DOHH2 (cell line): Measurements from ENCODE around the gene PPM1H.

Experiments used
- H3F3A ChIP-seq: fragments of 200-600 bp; sonication (generic), shearing (Covaris generic); 2 replicates; pipeline ENCODE4 v1.6.0; 2016; ENCODE audit warnings: antibody characterized with exemption, mild to moderate bottlenecking; ENCODE audit not compliant: control insufficient read depth, insufficient read depth
- H3K27ac ChIP-seq: fragments of 200-600 bp; sonication (generic); 2 replicates; pipeline ENCODE4 v1.5.1; 2014; ENCODE audit warnings: low read depth, mild to moderate bottlenecking, low read length, moderate library complexity
- H3K27me3 ChIP-seq: fragments of 200-600 bp; sonication (generic); 2 replicates; pipeline ENCODE4 v1.6.1; 2014; ENCODE audit warnings: mild to moderate bottlenecking, low read length, mixed read lengths; ENCODE audit not compliant: control insufficient read depth
- H3K36me3 ChIP-seq: fragments of 200-600 bp; sonication (generic); 2 replicates; pipeline ENCODE4 v1.6.1; 2014; ENCODE audit warnings: mild to moderate bottlenecking, low read length, moderate library complexity, mixed read lengths; ENCODE audit not compliant: control insufficient read depth
- H3K4me1 ChIP-seq: fragments of 200-600 bp; sonication (generic); 2 replicates; pipeline ENCODE4 v1.6.1; 2014; ENCODE audit warnings: mild to moderate bottlenecking, low read length, mixed read lengths; ENCODE audit not compliant: control insufficient read depth
- H3K4me2 ChIP-seq: fragments of 200-600 bp; sonication (generic); 2 replicates; pipeline ENCODE4 v1.6.0; 2014; ENCODE audit warnings: mild to moderate bottlenecking, low read length, moderate library complexity
- H3K4me3 ChIP-seq: fragments of 200-600 bp; sonication (generic); 2 replicates; pipeline ENCODE4 v1.5.1; 2014; ENCODE audit warnings: mild to moderate bottlenecking, low read length, mixed read lengths
- H3K79me2 ChIP-seq: fragments of 200-600 bp; sonication (generic); 2 replicates; pipeline ENCODE4 v1.6.1; 2014; ENCODE audit warnings: mild to moderate bottlenecking, low read length, mixed read lengths; ENCODE audit not compliant: control insufficient read depth
- H3K9me2 ChIP-seq: fragments of 200-600 bp; sonication (generic); replicated peaks from 2 replicates; pipeline ENCODE4 v1.6.1; 2014; ENCODE audit warnings: mild to moderate bottlenecking, low read length, mixed read lengths; ENCODE audit not compliant: control insufficient read depth
- H3K9me3 ChIP-seq: fragments of 200-600 bp; sonication (generic); 2 replicates; pipeline ENCODE4 v1.6.1; 2014; ENCODE audit warnings: antibody characterized with exemption, low read length, mixed read lengths; ENCODE audit not compliant: control insufficient read depth, insufficient read depth
- H4K20me1 ChIP-seq: fragments of 200-600 bp; sonication (generic); 2 replicates; pipeline ENCODE4 v1.6.0; 2014; ENCODE audit warnings: low read depth, mild to moderate bottlenecking, antibody characterized with exemption, low read length, moderate library complexity; ENCODE audit not compliant: control insufficient read depth, insufficient read depth
- CTCF ChIP-seq: fragments of 200-600 bp; sonication (generic); IDR thresholded peaks from one replicate; pipeline ENCODE4 v1.5.1; 2014; ENCODE audit warnings: antibody characterized with exemption, mild to moderate bottlenecking, low read depth, low read length; ENCODE audit not compliant: poor library complexity, severe bottlenecking
- EZH2phosphoT487 ChIP-seq: fragments of 200-600 bp; sonication (generic); IDR thresholded peaks from 2 replicates; pipeline ENCODE4 v1.6.1; 2017; ENCODE audit warnings: borderline replicate concordance, mild to moderate bottlenecking, antibody characterized with exemption, low read length, moderate library complexity, mixed read lengths

Gene PPM1H

GRCh38 chr12:62750941-62751809 is 183.8 kb downstream of the PPM1H start:
- Histone ChIP-seq H3F3A (no peaks in the 10 kb centered on the region), H3K9me2 (no peaks in the 10 kb centered on the region), H3K36me3 (no peaks in the 10 kb centered on the region), H3K4me2 (no peak overlapping the region), H3K27me3 (peaks cover 5% of the 10 kb centered on the region; the same call in 1 of the 2 replicates), H3K27ac (no peak overlapping the region), H3K4me1 (no peaks in the 10 kb centered on the region), H4K20me1 (no peaks in the 10 kb centered on the region), H3K4me3 (no peak overlapping the region), H3K79me2 (no peaks in the 10 kb centered on the region), H3K9me3 (no peaks in the 10 kb centered on the region)
- TF ChIP-seq CTCF (no peak), EZH2phosphoT487 (no peak)

DNA sequence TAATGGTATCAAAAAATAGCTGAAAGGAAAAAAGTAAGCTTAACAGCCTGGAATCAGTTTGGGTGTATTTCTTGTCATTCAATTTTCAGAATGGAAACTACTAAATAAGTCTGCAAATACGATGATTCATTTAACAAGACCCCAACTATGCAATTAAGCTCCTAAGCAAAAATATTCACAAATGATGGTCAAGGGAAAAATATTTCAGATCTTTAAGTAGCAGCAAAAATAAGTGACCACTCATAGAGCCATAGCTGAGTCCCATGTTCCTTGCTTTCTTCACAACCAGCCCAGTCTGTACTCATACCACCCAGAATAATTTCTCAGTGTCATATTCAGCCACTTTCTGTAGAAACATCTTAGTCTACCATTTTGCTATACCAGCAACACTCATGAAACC is 185.4 kb downstream of the PPM1H start:
- no peaks in the 10 kb centered on the region for H3K79me2 ChIP-seq
- H3K4me2 ChIP-seq: no peak overlapping the region
- H4K20me1 ChIP-seq: no peaks in the 10 kb centered on the region
- peaks cover 5% of the 10 kb centered on the region; the same call in 1 of the 2 replicates for H3K27me3 ChIP-seq
- no peaks in the 10 kb centered on the region for H3K36me3 ChIP-seq
- no peak overlapping the region for H3K4me3 ChIP-seq
- 0 out of 2 replicates have a peak, but pooled peaks cover 3% of the 10 kb centered on the region for H3K4me1 ChIP-seq
- TF ChIP-seq CTCF (no peak), EZH2phosphoT487 (no peak)
- H3K9me3 ChIP-seq: no peaks in the 10 kb centered on the region
- no peaks in the 10 kb centered on the region for H3K9me2 ChIP-seq
- H3K27ac ChIP-seq: no peak overlapping the region
- no peaks in the 10 kb centered on the region for H3F3A ChIP-seq

DNA sequence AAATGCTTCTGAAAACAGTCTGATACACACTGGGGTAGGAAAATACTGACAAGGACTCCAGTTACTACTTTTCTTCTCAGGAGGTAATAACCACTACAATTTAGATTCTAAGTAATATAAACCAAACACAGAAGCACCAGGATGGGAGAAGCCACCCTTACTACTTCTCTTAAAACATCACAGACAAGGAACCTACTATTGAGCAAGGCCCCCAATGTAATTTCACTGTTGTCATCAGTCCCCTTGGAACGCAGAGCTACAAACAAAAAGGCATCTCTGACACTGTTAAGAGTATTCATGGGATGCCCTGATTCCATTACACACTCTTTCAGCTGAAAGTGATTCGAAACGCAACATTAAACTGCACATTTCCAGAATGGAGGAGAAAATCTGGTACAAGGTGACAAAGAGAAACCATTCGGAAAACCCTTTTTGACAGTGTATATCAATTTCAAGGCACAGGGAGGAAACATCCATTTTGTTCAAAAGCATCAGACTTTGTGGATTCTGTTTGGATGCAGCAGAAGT is 185.9 kb downstream of the PPM1H start:
- no peaks in the 10 kb centered on the region for H3K79me2 ChIP-seq

More for the DNA sequence above, 185.9 kb downstream of the PPM1H start:
- Histone ChIP-seq H3K36me3 (no peaks in the 10 kb centered on the region), H3F3A (no peaks in the 10 kb centered on the region), H3K4me2 (no peak overlapping the region), H3K9me2 (no peaks in the 10 kb centered on the region), H3K4me1 (0 out of 2 replicates have a peak, but pooled peaks cover 3% of the 10 kb centered on the region), H3K9me3 (no peaks in the 10 kb centered on the region), H3K27me3 (peaks cover 5% of the 10 kb centered on the region; the same call in 1 of the 2 replicates), H3K4me3 (no peak overlapping the region), H4K20me1 (no peaks in the 10 kb centered on the region), H3K27ac (no peak overlapping the region)
- TF ChIP-seq CTCF (no peak), EZH2phosphoT487 (no peak)
